Transverse colon (tissue), 3 donors: ENCODE results near the gene COX10.

ENCODE experiments used
- CTCF ChIP-seq, 5 experiments: fragments of 200-600 bp in 3 of 5; fragments of 450-650 bp in 2 of 5; sonication (generic) in 3 of 5; IDR thresholded peaks; 1 replicate in 2 of 5; 2 replicates in 3 of 5; pipeline ENCODE4 v1.5.1; 2016 to 2017; ENCODE audit warnings: antibody characterized with exemption in 5 of 5, inconsistent platforms in 3 of 5, mild to moderate bottlenecking in 2 of 5, moderate library complexity in 1 of 5
- EP300 ChIP-seq: sonication (generic); formaldehyde crosslinking; IDR thresholded peaks from one replicate; pipeline ENCODE4 v1.6.1; 2017; ENCODE audit warnings: antibody characterized with exemption, low read depth
- POLR2A ChIP-seq: fragments of 450-650 bp; IDR thresholded peaks from one replicate; pipeline ENCODE4 v1.6.1; 2016; ENCODE audit warnings: antibody characterized with exemption, mild to moderate bottlenecking, moderate library complexity

- TF ChIP-seq CTCF (IDR thresholded peaks at IDR 0.05): no peak
- TF ChIP-seq POLR2A: no peak
- TF ChIP-seq EP300: no peak
These were observed 131.1 kb downstream of the COX10 start for GRCh38 chr17:14200354-14200753.
